HEK293 (cell line): ENCODE measurements around the gene RAB5A.

Experiments
- CTCF ChIA-PET: fragments of 350-600 bp; formaldehyde crosslinking; extraction: SDS; loops from one replicate; lab custom pipeline; 2021; ENCODE audit warnings: antibody characterized with exemption; lab: Yijun Ruan, JAX
- POLR2A ChIA-PET: fragments of 300-600 bp; formaldehyde crosslinking; extraction: SDS; loops from one replicate; lab custom pipeline; 2020; ENCODE audit warnings: antibody characterized with exemption, inconsistent platforms; lab: Yijun Ruan, JAX
- H3K27ac ChIP-seq: fragments of 200-500 bp; sonication (Bioruptor generic); 2 replicates; pipeline ENCODE4 v1.5.1; 2014; ENCODE audit warnings: low read depth, low read length, control low read depth, inconsistent platforms; ENCODE audit errors: extremely low read depth
- H3K36me3 ChIP-seq, 2 experiments: fragments of 200-500 bp in 1 of 2; sonication (Bioruptor generic) in 1 of 2; 1 replicate in 1 of 2; 2 replicates in 1 of 2; pipeline ENCODE4 v1.5.1; 2014 to 2017; ENCODE audit warnings: inconsistent platforms in 2 of 2, low read length in 2 of 2; ENCODE audit not compliant: control insufficient read depth in 2 of 2, insufficient read depth in 1 of 2
- H3K4me1 ChIP-seq: fragments of 200-500 bp; sonication (Bioruptor generic); 2 replicates; pipeline ENCODE4 v1.5.1; 2014; ENCODE audit warnings: mild to moderate bottlenecking, low read length, inconsistent platforms; ENCODE audit not compliant: control insufficient read depth, insufficient read depth
- H3K4me3 ChIP-seq: 2 replicates; pipeline ENCODE4 v1.5.1; 2011; ENCODE audit warnings: low read depth, mild to moderate bottlenecking, control low read depth, low read length, moderate library complexity
- H3K9me3 ChIP-seq: fragments of 200-500 bp; sonication (Bioruptor generic); 2 replicates; pipeline ENCODE4 v1.5.1; 2014; ENCODE audit warnings: low read depth, low read length, inconsistent platforms; ENCODE audit not compliant: control insufficient read depth, insufficient read depth
- GLI2 ChIP-seq: fragments of 450-650 bp; formaldehyde crosslinking; IDR thresholded peaks from 2 replicates; pipeline ENCODE4; 2017; ENCODE audit warnings: missing biosample characterization, missing genetic modification characterization, low read depth, borderline replicate concordance
- GLIS2 ChIP-seq: fragments of 450-650 bp; formaldehyde crosslinking; IDR thresholded peaks from 2 replicates; pipeline ENCODE4 v1.5.1; 2016; ENCODE audit warnings: missing biosample characterization, missing genetic modification characterization
- ZBTB17 ChIP-seq: fragments of 450-650 bp; formaldehyde crosslinking; IDR thresholded peaks from 2 replicates; pipeline ENCODE4 v1.5.1; 2016; ENCODE audit warnings: missing biosample characterization, missing genetic modification characterization
- ZFP3 ChIP-seq: fragments of 450-650 bp; formaldehyde crosslinking; IDR thresholded peaks from 2 replicates; pipeline ENCODE4 v1.5.1; 2016; ENCODE audit warnings: low read depth, missing biosample characterization, missing genetic modification characterization
- ZNF280D ChIP-seq: fragments of 450-650 bp; formaldehyde crosslinking; IDR thresholded peaks from 2 replicates; pipeline ENCODE4 v1.5.1; 2016; ENCODE audit warnings: missing biosample characterization, missing genetic modification characterization
- ZNF335 ChIP-seq: fragments of 450-650 bp; formaldehyde crosslinking; conservative IDR thresholded peaks from 2 replicates; pipeline ENCODE4 v1.5.1; 2016; ENCODE audit warnings: missing biosample characterization, missing genetic modification characterization
- ZNF416 ChIP-seq: fragments of 450-650 bp; formaldehyde crosslinking; IDR thresholded peaks from 2 replicates; pipeline ENCODE4 v1.5.1; 2016; ENCODE audit warnings: missing biosample characterization, missing genetic modification characterization
- ZNF510 ChIP-seq: fragments of 450-650 bp; formaldehyde crosslinking; IDR thresholded peaks from 2 replicates; pipeline ENCODE4 v1.5.1; 2018; ENCODE audit warnings: mild to moderate bottlenecking, missing genetic modification characterization, missing biosample characterization; ENCODE audit not compliant: insufficient replicate concordance
- ZNF792 ChIP-seq: fragments of 450-650 bp; formaldehyde crosslinking; IDR thresholded peaks from 2 replicates; pipeline ENCODE4 v1.5.1; 2016; ENCODE audit warnings: missing biosample characterization, missing genetic modification characterization
- ZNF837 ChIP-seq: fragments of 450-650 bp; formaldehyde crosslinking; IDR thresholded peaks from 2 replicates; pipeline ENCODE4 v1.5.1; 2016; ENCODE audit warnings: missing biosample characterization, missing genetic modification characterization
- ZSCAN16 ChIP-seq: fragments of 450-650 bp; formaldehyde crosslinking; IDR thresholded peaks from 2 replicates; pipeline ENCODE4 v1.5.1; 2016; ENCODE audit warnings: missing biosample characterization, missing genetic modification characterization
- TF ChIP-seq, protein P1 (sequence below): fragments of 450-650 bp; formaldehyde crosslinking; IDR thresholded peaks from 2 replicates; pipeline ENCODE4 v1.5.1; 2016; ENCODE audit warnings: missing biosample characterization, missing genetic modification characterization
- TF ChIP-seq, protein P2 (sequence below): fragments of 450-650 bp; formaldehyde crosslinking; IDR thresholded peaks from 2 replicates; pipeline ENCODE4 v1.5.1; 2016; ENCODE audit warnings: missing biosample characterization, missing genetic modification characterization

Gene RAB5A

GRCh38 chr3:19961960-19962359 lies 15.1 kb downstream of the RAB5A start (continued):
- TF ChIP-seq, protein P1, sequence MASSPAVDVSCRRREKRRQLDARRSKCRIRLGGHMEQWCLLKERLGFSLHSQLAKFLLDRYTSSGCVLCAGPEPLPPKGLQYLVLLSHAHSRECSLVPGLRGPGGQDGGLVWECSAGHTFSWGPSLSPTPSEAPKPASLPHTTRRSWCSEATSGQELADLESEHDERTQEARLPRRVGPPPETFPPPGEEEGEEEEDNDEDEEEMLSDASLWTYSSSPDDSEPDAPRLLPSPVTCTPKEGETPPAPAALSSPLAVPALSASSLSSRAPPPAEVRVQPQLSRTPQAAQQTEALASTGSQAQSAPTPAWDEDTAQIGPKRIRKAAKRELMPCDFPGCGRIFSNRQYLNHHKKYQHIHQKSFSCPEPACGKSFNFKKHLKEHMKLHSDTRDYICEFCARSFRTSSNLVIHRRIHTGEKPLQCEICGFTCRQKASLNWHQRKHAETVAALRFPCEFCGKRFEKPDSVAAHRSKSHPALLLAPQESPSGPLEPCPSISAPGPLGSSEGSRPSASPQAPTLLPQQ (tag by site-specific recombination): no peak
- no peak for TF ChIP-seq ZSCAN16 (tag by site-specific recombination)
- TF ChIP-seq, all 188 proteins: peak for 0

GRCh38 chr3:19967208-19967607 lies 20.3 kb downstream of the RAB5A start:
- ChIA-PET CTCF (interaction anchor here (0.6 kb wide), 1 partner anchor 547 kb away, joined by 3 read pairs; no protein-coding TSS in a partner anchor), POLR2A (no interaction called here)
- H3K9me3 ChIP-seq: no peaks in the 10 kb centered on the region
- no peak for TF ChIP-seq ZNF416
- no peak for TF ChIP-seq GLI2 (tag by site-specific recombination)
- TF ChIP-seq ZFP3 (tag by site-specific recombination): peak; percentile 51; the same call in 1 of the 2 replicates
- H3K4me1 ChIP-seq: no peaks in the 10 kb centered on the region
- H3K27ac ChIP-seq: no peak overlapping the region
- no peak overlapping the region for H3K4me3 ChIP-seq
- peaks cover 10 to 16% of the 10 kb centered on the region in 2 experiments for H3K36me3 ChIP-seq

DNA sequence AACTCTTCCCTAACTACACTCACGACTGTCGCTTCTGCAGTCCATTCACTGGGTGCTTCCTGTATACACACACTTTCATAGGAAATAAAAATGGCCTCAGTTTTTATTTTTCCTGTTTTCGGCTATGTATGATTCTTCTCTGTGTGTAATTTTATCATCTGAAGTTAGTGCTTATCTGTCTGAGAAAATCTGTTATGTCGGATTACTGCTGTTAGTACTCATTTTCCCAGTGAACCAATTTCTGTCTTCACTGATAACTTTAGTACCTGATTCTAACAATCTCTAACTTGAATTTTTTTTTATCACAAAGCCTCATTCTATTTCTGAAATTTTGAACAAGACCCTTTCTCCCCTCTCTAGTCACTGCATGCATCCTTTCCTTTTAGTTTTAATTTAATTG lies 20.9 kb downstream of the RAB5A start:
- H3K36me3 ChIP-seq: peaks cover 10 to 15% of the 10 kb centered on the region in 2 experiments
- ChIA-PET CTCF (no interaction called here), POLR2A (no interaction called here)
- H3K4me1 ChIP-seq: no peaks in the 10 kb centered on the region
- no peaks in the 10 kb centered on the region for H3K9me3 ChIP-seq
- TF ChIP-seq, protein P2, sequence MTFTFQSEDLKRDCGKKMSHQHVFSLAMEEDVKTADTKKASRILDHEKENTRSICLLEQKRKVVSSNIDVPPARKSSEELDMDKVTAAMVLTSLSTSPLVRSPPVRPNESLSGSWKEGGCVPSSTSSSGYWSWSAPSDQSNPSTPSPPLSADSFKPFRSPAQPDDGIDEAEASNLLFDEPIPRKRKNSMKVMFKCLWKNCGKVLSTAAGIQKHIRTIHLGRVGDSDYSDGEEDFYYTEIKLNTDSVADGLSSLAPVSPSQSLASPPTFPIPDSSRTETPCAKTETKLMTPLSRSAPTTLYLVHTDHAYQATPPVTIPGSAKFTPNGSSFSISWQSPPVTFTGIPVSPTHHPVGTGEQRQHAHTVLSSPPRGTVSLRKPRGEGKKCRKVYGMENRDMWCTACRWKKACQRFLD (tag by site-specific recombination): no peak
- TF ChIP-seq GLI2 (tag by site-specific recombination): no peak
- no peak overlapping the region for H3K4me3 ChIP-seq
- H3K27ac ChIP-seq: no peak overlapping the region

DNA sequence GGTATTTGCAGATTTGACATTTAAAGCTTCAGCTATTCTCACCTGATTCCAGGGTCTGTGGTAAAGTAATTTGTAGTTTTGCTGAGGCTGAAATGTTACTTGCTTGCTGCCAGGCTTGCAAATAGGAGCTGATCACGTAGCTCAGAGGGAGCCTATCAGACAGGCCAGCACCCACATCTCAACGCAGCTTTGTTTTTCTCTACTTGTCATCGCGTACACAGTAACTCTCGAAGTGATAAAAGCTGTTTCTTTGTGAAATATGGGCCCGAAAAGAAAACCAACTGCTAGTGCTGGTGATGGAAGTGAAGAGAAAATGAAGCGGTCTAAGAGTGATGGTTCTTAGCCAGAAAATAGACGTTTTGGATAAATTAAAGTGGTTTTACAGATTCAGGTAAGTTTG lies 23.4 kb downstream of the RAB5A start:
- H3K27ac ChIP-seq: no peak overlapping the region
- CTCF ChIA-PET: no interaction called here
- H3K4me1 ChIP-seq: no peaks in the 10 kb centered on the region
- no peaks in the 10 kb centered on the region for H3K9me3 ChIP-seq
- peaks cover 23 to 32% of the 10 kb centered on the region in 2 experiments for H3K36me3 ChIP-seq
- POLR2A ChIA-PET: no interaction called here
- no peak for TF ChIP-seq ZNF837 (tag by site-specific recombination)
- TF ChIP-seq ZNF792 (tag by site-specific recombination): no peak
- TF ChIP-seq ZNF510: no peak
- TF ChIP-seq GLIS2: no peak
- TF ChIP-seq ZNF335 (tag by site-specific recombination): no peak
- TF ChIP-seq ZBTB17: no peak
- TF ChIP-seq ZNF280D (tag by site-specific recombination): no peak
- TF ChIP-seq, all 188 proteins: peak for 0
- H3K4me3 ChIP-seq: no peak overlapping the region
